Gastroesophageal sphincter (tissue), 3 donors: ENCODE results near the gene ATP6V0C.

Source experiments
- EP300 ChIP-seq: sonication (generic); formaldehyde crosslinking; IDR thresholded peaks from one replicate; pipeline ENCODE4 v1.6.1; 2017; ENCODE audit warnings: antibody characterized with exemption, mild to moderate bottlenecking
- POLR2A ChIP-seq, 2 donors: fragments of 450-650 bp; IDR thresholded peaks; one replicate each; pipeline ENCODE4 v1.6.1; 2017; ENCODE audit warnings: antibody characterized with exemption in 2 of 2, mild to moderate bottlenecking in 2 of 2, moderate library complexity in 1 of 2
- POLR2AphosphoS5 ChIP-seq: sonication (generic); formaldehyde crosslinking; IDR thresholded peaks from one replicate; pipeline ENCODE4 v1.6.1; 2017; ENCODE audit warnings: antibody characterized with exemption
- TF ChIP-seq, protein P1 (sequence below), 4 experiments: fragments of 200-600 bp in 2 of 4; fragments of 450-650 bp in 2 of 4; sonication (generic) in 1 of 4; IDR thresholded peaks; one replicate each; pipeline ENCODE4 v1.5.1; 2017 to 2019; ENCODE audit warnings: antibody characterized with exemption in 4 of 4, mild to moderate bottlenecking in 2 of 4, moderate library complexity in 2 of 4

- TF ChIP-seq, protein P1, sequence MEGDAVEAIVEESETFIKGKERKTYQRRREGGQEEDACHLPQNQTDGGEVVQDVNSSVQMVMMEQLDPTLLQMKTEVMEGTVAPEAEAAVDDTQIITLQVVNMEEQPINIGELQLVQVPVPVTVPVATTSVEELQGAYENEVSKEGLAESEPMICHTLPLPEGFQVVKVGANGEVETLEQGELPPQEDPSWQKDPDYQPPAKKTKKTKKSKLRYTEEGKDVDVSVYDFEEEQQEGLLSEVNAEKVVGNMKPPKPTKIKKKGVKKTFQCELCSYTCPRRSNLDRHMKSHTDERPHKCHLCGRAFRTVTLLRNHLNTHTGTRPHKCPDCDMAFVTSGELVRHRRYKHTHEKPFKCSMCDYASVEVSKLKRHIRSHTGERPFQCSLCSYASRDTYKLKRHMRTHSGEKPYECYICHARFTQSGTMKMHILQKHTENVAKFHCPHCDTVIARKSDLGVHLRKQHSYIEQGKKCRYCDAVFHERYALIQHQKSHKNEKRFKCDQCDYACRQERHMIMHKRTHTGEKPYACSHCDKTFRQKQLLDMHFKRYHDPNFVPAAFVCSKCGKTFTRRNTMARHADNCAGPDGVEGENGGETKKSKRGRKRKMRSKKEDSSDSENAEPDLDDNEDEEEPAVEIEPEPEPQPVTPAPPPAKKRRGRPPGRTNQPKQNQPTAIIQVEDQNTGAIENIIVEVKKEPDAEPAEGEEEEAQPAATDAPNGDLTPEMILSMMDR (IDR thresholded peaks at IDR 0.05), result no peak
- no peak for TF ChIP-seq EP300
- no peak for TF ChIP-seq POLR2AphosphoS5
- no peak for TF ChIP-seq POLR2A (IDR thresholded peaks at IDR 0.05)
Observed at GRCh38 chr16:2529061-2529931, 15.5 kb downstream of the ATP6V0C start.
